ENCODE results near the gene JAM3. TPM values are rescaled to one million over a fixed set of nuclear protein-coding genes. Genes with fewer than 3 reads are reported as not detected.

Gene JAM3
- total RNA-seq, 4 donors from 2014 or later = 13.3 to 36.0 (median 16.8) TPM

- no peaks in the 10 kb centered on the region for H3K27me3 ChIP-seq
- H3K27ac ChIP-seq = peak overlapping the region; percentile 29 to 86 (median 77)
- intact Hi-C loops (cut with DNase I) = no loop called here
- H3K4me3 ChIP-seq (replicated peaks in 1 of 3) = peak overlapping the region in 2 of 3 donors; percentile 49 to 64
- 41 to 48% methylated on average over 9 to 16 of the region's 41 CpGs for WGBS, 2 donors
- no peaks in the 10 kb centered on the region for H3K4me1 ChIP-seq
- no peak for TF ChIP-seq POLR2A (IDR thresholded peaks at IDR 0.05)
- no peaks in the 10 kb centered on the region for H3K9me3 ChIP-seq
- DNase-seq = peak in 1 of 2 donors; percentile 6
- no peaks in the 10 kb centered on the region for H3K36me3 ChIP-seq
Observed at GRCh38 chr11:134069426-134070341, 812 bp downstream of the JAM3 start.

DNA sequence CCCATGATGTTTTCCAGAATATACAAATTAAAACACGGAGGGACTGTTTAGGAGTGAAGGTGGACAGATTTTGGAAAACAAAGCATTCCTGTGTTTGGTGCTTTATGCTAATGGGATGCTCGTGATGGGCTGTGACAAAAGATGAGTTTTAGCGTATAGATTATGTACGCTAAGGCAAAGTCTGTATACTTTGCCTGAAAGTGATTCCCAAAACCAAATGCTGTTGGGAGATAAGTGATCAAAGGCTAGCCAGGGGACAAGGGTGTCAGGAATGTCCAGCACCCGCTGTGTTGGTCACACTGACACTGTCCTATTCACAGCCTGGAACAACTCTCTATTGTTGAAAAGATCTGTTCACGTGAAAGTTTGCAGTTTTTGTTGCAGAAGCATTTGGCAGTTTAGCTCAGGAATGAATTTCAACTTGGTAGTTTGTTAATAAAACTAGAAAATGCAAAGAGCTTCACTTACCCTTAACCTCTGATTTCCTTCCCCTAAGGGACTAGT lies 1.5 kb downstream of the JAM3 start:
- no peak overlapping the region for H3K4me3 ChIP-seq (replicated peaks in 1 of 3)

GRCh38 chr11:134071306-134071705 lies 2.4 kb downstream of the JAM3 start:
- TF ChIP-seq POLR2A (IDR thresholded peaks at IDR 0.05) = no peak
- TF ChIP-seq, protein P1, sequence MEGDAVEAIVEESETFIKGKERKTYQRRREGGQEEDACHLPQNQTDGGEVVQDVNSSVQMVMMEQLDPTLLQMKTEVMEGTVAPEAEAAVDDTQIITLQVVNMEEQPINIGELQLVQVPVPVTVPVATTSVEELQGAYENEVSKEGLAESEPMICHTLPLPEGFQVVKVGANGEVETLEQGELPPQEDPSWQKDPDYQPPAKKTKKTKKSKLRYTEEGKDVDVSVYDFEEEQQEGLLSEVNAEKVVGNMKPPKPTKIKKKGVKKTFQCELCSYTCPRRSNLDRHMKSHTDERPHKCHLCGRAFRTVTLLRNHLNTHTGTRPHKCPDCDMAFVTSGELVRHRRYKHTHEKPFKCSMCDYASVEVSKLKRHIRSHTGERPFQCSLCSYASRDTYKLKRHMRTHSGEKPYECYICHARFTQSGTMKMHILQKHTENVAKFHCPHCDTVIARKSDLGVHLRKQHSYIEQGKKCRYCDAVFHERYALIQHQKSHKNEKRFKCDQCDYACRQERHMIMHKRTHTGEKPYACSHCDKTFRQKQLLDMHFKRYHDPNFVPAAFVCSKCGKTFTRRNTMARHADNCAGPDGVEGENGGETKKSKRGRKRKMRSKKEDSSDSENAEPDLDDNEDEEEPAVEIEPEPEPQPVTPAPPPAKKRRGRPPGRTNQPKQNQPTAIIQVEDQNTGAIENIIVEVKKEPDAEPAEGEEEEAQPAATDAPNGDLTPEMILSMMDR (IDR thresholded peaks at IDR 0.05) = no peak
- Histone ChIP-seq H3K27me3 (no peaks in the 10 kb centered on the region), H3K36me3 (no peaks in the 10 kb centered on the region), H3K27ac (no peak overlapping the region), H3K4me1 (no peaks in the 10 kb centered on the region), H3K9me3 (no peaks in the 10 kb centered on the region), H3K4me3 (replicated peaks in 1 of 3) (no peak overlapping the region)
- 90% methylated on average over 3 of the region's 3 CpGs for WGBS, 2 donors
- intact Hi-C loops (cut with DNase I) = no loop called here
- no peak for DNase-seq

More for the DNA sequence above, 1.5 kb downstream of the JAM3 start:
- intact Hi-C loops (cut with DNase I) = no loop called here
- no peak overlapping the region for H3K27ac ChIP-seq
- no peaks in the 10 kb centered on the region for H3K36me3 ChIP-seq
- WGBS, 2 donors = 80 to 82% methylated on average over 6 of the region's 6 CpGs
- TF ChIP-seq, protein P1 (IDR thresholded peaks at IDR 0.05) = no peak
- TF ChIP-seq POLR2A (IDR thresholded peaks at IDR 0.05) = no peak
- no peaks in the 10 kb centered on the region for H3K9me3 ChIP-seq
- H3K4me1 ChIP-seq = no peaks in the 10 kb centered on the region
- no peaks in the 10 kb centered on the region for H3K27me3 ChIP-seq
- no peak for DNase-seq

DNA sequence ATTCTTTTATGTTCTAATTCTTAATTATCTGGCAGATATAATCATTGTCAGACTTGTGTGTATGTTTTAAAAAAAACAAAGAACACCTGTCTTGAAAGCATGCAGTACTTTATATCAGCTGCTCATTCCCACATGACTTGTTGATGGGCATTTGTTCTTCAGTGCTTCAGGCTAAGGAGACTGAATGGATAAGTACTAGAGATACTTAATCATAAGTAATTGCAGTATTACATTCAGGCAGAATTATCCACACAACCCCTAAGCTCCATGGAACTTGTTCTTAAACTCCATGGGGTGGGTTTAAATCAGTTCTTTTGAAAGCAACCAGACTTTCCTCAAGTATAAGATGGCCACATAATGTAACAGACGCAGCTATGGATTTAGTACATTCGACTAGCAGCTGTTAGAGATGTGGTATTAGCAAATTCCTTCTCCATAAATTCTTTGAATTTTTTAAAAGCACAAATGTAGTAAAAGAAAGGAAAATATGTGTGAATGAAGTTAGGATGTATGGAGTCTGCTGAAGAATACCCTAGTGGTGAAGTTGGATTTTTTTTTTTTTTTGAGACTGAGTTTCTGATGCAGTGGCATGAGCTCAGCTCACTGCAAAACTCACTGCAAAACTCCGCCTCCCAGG lies 3.0 kb downstream of the JAM3 start:
- H3K4me3 ChIP-seq (replicated peaks in 1 of 3) = no peak overlapping the region
- H3K9me3 ChIP-seq = no peaks in the 10 kb centered on the region
- H3K27me3 ChIP-seq = no peaks in the 10 kb centered on the region
- 94 to 96% methylated on average over 3 of the region's 3 CpGs for WGBS, 2 donors
- TF ChIP-seq POLR2A (IDR thresholded peaks at IDR 0.05) = no peak
- TF ChIP-seq, protein P1 (IDR thresholded peaks at IDR 0.05) = no peak
- H3K4me1 ChIP-seq = no peaks in the 10 kb centered on the region
- no peak overlapping the region for H3K27ac ChIP-seq
- DNase-seq = no peak
- intact Hi-C loops (cut with DNase I) = no loop called here
- no peaks in the 10 kb centered on the region for H3K36me3 ChIP-seq

DNA sequence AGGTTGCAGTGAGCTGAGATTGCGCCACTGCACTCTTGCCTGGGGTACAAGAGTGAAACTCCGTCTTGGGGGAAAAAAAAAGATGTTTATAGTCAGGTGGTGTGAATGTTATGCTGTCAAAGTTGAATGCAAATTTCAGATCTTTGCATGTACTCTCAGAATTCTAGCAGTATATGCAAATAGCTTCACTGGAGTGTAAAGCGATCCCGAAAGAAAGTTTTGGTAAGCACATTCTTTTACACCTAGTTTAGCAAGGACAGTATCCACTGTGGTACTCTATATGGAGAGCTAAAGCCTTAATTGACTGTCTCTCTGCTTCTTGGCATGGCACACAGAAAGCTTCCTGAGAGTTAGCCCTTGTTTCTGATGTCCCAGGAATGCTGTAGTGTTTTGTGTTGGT lies 4.0 kb downstream of the JAM3 start:
- WGBS, 2 donors = 71 to 73% methylated on average over 4 of the region's 4 CpGs
- H3K27me3 ChIP-seq = no peaks in the 10 kb centered on the region
- no peak for DNase-seq
- no peaks in the 10 kb centered on the region for H3K9me3 ChIP-seq
- H3K36me3 ChIP-seq = no peaks in the 10 kb centered on the region
- H3K4me3 ChIP-seq (replicated peaks in 1 of 3) = no peak overlapping the region
- TF ChIP-seq, protein P1 (IDR thresholded peaks at IDR 0.05) = no peak
- TF ChIP-seq POLR2A (IDR thresholded peaks at IDR 0.05) = no peak
- H3K27ac ChIP-seq = no peak overlapping the region
- intact Hi-C loops (cut with DNase I) = no loop called here
- H3K4me1 ChIP-seq = no peaks in the 10 kb centered on the region
